K562 (cell line): ENCODE results near the gene ANKMY1.

ENCODE experiments used
- CBX3 ChIP-seq, 2 experiments: IDR thresholded peaks; 1 replicate in 1 of 2; 2 replicates in 1 of 2; pipeline ENCODE4 v1.6.1; 2012; ENCODE audit warnings: inconsistent platforms in 2 of 2, low read length in 2 of 2, borderline replicate concordance in 1 of 2, control low read depth in 1 of 2
- CEBPB ChIP-seq: fragments of 450-650 bp; IDR thresholded peaks from 2 replicates; pipeline ENCODE4 v1.6.1; 2016; ENCODE audit warnings: missing genetic modification characterization, missing compliant biosample characterization

GRCh38 chr2:240579071-240579762, 21.4 kb upstream of the ANKMY1 start:
- TF ChIP-seq CEBPB (tag) = no peak
- no peak for TF ChIP-seq CBX3 (IDR thresholded peaks at IDR 0.05; ENCODE audit: borderline replicate concordance in 1 of 2, low read length in 2 of 2)
